Natural killer cell treated with Interleukin-12 subunit alpha and Interleukin-12 subunit beta and Interleukin-15 and Interleukin-18, amount 100 ng/mL, for 72 hours (primary cell): ENCODE results near the gene HRH3. TPM values are rescaled to one million over a fixed set of nuclear protein-coding genes. Genes with fewer than 3 reads are reported as not detected.

Experiments used
- ATAC-seq, 2 donors: fragments of 150-1000 bp; cut with Tn5 transposase in 1 of 2; sonication (Bioruptor Pico), chemical (Tn5 transposase) in 1 of 2; 2 replicates each; pipeline ENCODE4 v1.10.0; 2021
- DNase-seq: peaks from one replicate; pipeline ENCODE4 v3.0.0; 2022; ENCODE audit warnings: low spot score
- H3K27ac Mint-ChIP-seq, 2 donors: 1 replicate in 1 of 2; 2 replicates in 1 of 2; pipeline ENCODE4 v1.8.0; 2022; ENCODE audit warnings: mixed read lengths in 2 of 2, mild to moderate bottlenecking in 1 of 2, moderate library complexity in 1 of 2
- H3K27me3 Mint-ChIP-seq, 2 donors: 1 replicate in 1 of 2; 2 replicates in 1 of 2; pipeline ENCODE4 v1.8.0; 2022; ENCODE audit warnings: mixed read lengths in 2 of 2
- H3K36me3 Mint-ChIP-seq: one replicate; pipeline ENCODE4 v1.8.0; 2022; ENCODE audit warnings: mixed read lengths
- H3K4me1 Mint-ChIP-seq, 2 donors: 1 replicate in 1 of 2; 2 replicates in 1 of 2; pipeline ENCODE4 v1.8.0; 2022; ENCODE audit warnings: low read depth in 2 of 2, mixed read lengths in 2 of 2, mild to moderate bottlenecking in 1 of 2
- H3K4me3 Mint-ChIP-seq: one replicate; pipeline ENCODE4 v1.8.0; 2022; ENCODE audit warnings: mixed read lengths
- H3K9me3 Mint-ChIP-seq: 2 replicates; pipeline ENCODE4 v1.8.0; 2022; ENCODE audit warnings: mixed read lengths
- total RNA-seq, 2 donors: library from RNA; stranded (reverse); gene quantifications; one replicate each; pipeline ENCODE4 v1.2.3, GENCODE V29; 2022

HRH3 gene
- total RNA-seq, 2 donors from 2014 or later, result not detected

DNA sequence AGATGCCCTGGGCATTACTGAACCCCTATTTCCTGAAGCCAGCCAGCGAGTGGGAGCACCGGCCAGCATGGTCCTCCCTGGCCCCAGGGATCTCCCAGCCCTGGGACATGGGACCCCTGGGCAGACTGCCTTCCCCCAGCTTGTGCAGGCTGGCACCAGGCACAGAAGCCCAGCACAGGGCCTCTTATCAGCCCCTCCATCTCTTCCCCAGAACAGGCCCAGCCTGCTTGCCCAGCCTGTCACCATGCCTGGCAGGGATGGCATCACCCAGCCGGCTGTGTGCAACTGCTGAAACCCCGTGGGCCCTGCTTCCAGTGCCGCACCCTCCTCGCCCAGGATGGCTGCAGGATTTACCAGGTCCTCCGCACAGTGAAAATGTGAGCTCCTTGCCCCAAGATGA lies 12.1 kb upstream of the HRH3 start:
- H3K27me3 Mint-ChIP-seq, result peaks cover 0 to under 1% of the 10 kb centered on the region in 2 donors
- H3K36me3 Mint-ChIP-seq, result no peaks in the 10 kb centered on the region
- no peak for DNase-seq
- no peak overlapping the region for H3K4me3 Mint-ChIP-seq
- no peak for ATAC-seq
- no peak overlapping the region for H3K27ac Mint-ChIP-seq
- no peaks in the 10 kb centered on the region for H3K4me1 Mint-ChIP-seq
- no peaks in the 10 kb centered on the region for H3K9me3 Mint-ChIP-seq

DNA sequence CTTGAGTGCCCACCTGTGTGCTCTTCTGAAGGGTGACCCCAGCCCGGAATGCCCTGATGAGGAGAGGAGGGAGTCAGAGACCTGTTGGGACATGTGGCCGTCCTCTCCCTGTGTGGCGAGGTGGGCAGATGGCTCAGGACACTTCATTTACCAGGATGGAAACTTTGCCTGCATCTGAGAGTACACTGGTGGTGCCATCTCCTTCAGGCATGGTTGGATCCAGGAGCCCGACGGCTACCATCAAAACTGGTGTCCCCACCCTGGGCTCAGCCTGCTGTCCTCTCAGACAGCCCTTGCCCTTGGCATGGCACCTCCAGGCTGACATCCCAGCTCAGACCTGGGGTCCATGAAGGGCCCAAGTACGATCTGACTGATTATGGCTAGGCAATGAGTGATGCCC lies 11.2 kb upstream of the HRH3 start:
- Mint-ChIP-seq H3K4me1 (no peaks in the 10 kb centered on the region), H3K27ac (no peak overlapping the region), H3K27me3 (peaks cover 3 to 7% of the 10 kb centered on the region in 2 donors), H3K36me3 (no peaks in the 10 kb centered on the region), H3K4me3 (no peak overlapping the region), H3K9me3 (no peaks in the 10 kb centered on the region)
- ATAC-seq, result no peak
- DNase-seq, result no peak

DNA sequence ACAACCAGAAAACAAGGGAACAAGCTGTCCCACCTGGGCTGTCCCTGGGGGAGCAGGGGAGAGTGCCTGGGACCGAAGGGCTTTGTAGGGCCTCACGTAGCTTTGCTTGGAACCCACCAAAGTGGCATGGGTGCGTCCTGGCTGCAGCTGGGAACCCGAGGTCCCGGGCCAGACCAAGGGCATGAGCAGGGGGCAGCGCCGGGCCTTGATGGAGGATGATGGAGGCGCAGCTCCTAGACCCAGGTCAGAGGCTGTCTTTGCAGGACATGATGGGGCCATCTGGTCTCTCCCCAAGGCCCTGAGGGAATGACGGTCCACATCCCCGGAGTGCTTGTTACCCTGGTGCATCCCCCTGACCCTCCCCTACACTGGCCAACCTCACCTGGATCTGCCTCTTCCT lies 10.6 kb upstream of the HRH3 start:
- ATAC-seq (no peak), DNase-seq (no peak)
- H3K36me3 Mint-ChIP-seq, result no peaks in the 10 kb centered on the region
- no peaks in the 10 kb centered on the region for H3K9me3 Mint-ChIP-seq
- H3K27me3 Mint-ChIP-seq, result peaks cover 3 to 7% of the 10 kb centered on the region in 2 donors
- no peak overlapping the region for H3K4me3 Mint-ChIP-seq
- H3K4me1 Mint-ChIP-seq, result no peaks in the 10 kb centered on the region
- H3K27ac Mint-ChIP-seq, result no peak overlapping the region

DNA sequence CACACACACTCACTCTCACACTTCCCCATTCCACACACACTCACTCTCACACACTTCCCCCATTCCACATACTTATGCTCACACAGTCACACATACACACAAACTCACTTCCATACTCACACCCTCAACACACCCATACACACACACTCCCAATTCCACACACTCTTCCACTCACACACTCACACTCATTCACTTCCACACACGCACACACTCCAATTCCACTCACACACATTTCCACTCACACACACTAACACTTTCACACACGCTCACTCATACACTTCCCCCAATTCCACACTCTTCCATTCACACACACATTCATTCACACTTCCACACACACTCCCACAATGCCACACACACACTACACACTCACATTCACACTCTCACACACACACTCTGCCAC lies 10.2 kb upstream of the HRH3 start:
- H3K36me3 Mint-ChIP-seq, result no peaks in the 10 kb centered on the region
- H3K27ac Mint-ChIP-seq, result no peak overlapping the region
- no peak for DNase-seq
- ATAC-seq, result no peak
- no peak overlapping the region for H3K4me3 Mint-ChIP-seq
- peaks cover 3 to 7% of the 10 kb centered on the region in 2 donors for H3K27me3 Mint-ChIP-seq
- H3K4me1 Mint-ChIP-seq, result no peaks in the 10 kb centered on the region
- H3K9me3 Mint-ChIP-seq, result no peaks in the 10 kb centered on the region

DNA sequence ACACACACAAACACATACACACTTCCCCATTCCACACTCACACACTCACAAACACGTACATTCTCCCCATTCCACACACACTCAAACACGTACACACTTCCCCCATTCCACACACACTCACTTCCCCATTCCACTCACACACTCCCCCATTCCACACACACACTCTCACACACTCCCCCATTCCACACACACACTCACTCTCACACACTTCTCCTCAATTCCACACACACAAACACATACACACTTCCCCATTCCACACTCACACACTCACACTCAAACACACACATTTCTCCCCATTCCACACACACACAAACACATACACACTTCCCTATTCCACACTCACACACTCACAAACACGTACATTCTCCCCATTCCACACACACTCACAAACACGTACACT lies 9.6 kb upstream of the HRH3 start:
- ATAC-seq (no peak), DNase-seq (no peak)
- no peaks in the 10 kb centered on the region for H3K36me3 Mint-ChIP-seq
- no peak overlapping the region for H3K4me3 Mint-ChIP-seq
- no peak overlapping the region for H3K27ac Mint-ChIP-seq
- H3K4me1 Mint-ChIP-seq, result no peaks in the 10 kb centered on the region
- H3K27me3 Mint-ChIP-seq, result peaks cover 5 to 13% of the 10 kb centered on the region in 2 donors
- H3K9me3 Mint-ChIP-seq, result no peaks in the 10 kb centered on the region

DNA sequence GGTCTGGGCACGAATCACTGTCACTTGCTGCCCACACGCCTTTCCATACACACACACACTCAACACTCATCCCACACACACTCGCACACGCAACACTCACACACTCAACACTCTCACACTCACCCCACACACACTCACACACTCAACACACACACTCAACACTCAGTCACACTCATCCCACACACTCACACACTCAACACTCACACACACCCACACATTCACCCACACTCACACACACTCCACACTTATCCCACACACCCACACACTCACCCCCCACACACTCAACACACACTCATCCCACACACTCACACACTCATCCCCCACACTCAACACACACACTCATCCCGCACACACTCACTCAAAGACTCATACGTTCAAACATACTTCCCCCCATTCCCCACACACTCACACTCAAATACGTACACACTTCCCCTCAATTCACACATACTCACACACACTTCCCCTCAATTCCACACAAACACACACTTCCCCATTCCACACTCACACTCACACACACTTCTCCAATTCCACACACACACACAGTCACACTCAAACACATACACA lies 9.0 kb upstream of the HRH3 start:
- no peak overlapping the region for H3K4me3 Mint-ChIP-seq
- peaks cover 10 to 17% of the 10 kb centered on the region in 2 donors for H3K27me3 Mint-ChIP-seq
- no peak overlapping the region for H3K27ac Mint-ChIP-seq
- no peaks in the 10 kb centered on the region for H3K9me3 Mint-ChIP-seq
- H3K36me3 Mint-ChIP-seq, result no peaks in the 10 kb centered on the region
- ATAC-seq, result no peak
- no peaks in the 10 kb centered on the region for H3K4me1 Mint-ChIP-seq
- no peak for DNase-seq

DNA sequence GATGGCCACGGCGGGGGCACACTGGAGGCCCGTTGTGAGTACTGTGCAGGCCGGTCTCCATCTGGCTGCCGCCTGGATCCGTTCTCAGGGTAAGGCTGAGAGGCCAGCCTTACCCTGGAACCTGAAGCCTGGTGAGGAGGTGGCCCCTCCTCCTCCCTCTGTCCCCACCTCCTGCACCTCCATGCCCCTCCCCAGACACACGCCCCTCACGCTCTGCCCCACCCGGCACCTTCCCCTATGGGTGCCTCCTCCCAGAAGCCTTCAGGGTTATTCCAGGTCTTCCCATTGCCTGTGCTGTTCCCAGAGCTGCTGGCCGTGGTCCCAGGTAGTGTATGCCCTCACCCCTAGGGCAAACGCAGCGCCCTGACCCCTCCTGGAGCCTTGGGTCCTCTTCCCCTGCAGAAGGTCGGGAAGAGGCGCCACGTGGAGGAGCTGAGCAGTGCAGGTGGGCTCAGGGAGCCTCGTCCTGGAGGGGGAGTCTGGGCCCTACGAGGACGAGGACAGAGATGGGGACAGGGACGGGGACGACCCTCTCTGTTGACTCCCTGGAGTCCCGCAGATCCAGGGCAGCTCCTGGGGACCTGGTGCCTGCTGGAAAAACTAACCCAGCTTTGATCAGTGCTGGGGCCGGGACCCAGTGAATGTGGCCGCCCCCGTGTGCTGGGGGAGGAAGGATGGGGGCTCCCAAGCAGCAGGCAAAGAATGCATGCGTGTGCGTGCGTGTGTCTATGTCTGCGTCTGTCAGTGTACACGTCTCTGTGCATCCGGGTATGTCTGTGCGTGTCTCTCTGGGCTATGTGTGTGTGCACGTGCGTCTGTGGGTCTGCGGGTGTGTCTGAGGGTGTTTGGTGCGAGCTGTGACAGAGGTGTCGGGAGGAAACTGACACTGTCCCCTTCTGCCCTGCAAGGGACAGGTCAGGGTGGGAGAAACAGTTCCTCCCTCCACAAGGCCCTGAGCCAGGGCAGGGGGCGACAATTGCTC lies 8.2 kb upstream of the HRH3 start:
- ATAC-seq, result no peak
- no peak overlapping the region for H3K4me3 Mint-ChIP-seq
- no peak overlapping the region for H3K27ac Mint-ChIP-seq
- DNase-seq, result no peak
- H3K27me3 Mint-ChIP-seq, result peaks cover 10 to 17% of the 10 kb centered on the region in 2 donors
- no peaks in the 10 kb centered on the region for H3K4me1 Mint-ChIP-seq
- no peaks in the 10 kb centered on the region for H3K36me3 Mint-ChIP-seq
- no peaks in the 10 kb centered on the region for H3K9me3 Mint-ChIP-seq

DNA sequence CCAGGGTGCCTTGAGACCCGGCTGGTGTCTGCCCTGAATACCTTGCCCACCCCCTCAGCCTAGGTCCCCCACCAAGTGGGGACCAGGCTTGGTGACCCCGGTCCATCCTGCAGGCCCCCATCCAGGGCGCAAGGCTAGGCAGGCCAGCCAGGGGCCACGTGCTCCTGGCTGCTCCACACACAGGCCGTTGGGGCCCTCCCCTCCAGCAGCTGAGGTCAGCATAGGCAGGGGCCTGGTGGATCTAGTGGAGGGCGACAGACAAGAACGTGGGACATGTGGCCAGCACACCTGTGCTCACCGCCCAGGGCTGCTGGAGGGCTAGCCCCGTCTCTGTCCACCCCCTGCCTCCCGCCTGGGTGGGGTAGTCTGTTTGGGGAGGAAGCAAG lies 7.5 kb upstream of the HRH3 start:
- H3K4me3 Mint-ChIP-seq, result no peak overlapping the region
- no peak for ATAC-seq
- no peaks in the 10 kb centered on the region for H3K4me1 Mint-ChIP-seq
- DNase-seq, result no peak
- H3K36me3 Mint-ChIP-seq, result no peaks in the 10 kb centered on the region
- no peak overlapping the region for H3K27ac Mint-ChIP-seq
- no peaks in the 10 kb centered on the region for H3K9me3 Mint-ChIP-seq
- peaks cover 13 to 17% of the 10 kb centered on the region in 2 donors for H3K27me3 Mint-ChIP-seq

DNA sequence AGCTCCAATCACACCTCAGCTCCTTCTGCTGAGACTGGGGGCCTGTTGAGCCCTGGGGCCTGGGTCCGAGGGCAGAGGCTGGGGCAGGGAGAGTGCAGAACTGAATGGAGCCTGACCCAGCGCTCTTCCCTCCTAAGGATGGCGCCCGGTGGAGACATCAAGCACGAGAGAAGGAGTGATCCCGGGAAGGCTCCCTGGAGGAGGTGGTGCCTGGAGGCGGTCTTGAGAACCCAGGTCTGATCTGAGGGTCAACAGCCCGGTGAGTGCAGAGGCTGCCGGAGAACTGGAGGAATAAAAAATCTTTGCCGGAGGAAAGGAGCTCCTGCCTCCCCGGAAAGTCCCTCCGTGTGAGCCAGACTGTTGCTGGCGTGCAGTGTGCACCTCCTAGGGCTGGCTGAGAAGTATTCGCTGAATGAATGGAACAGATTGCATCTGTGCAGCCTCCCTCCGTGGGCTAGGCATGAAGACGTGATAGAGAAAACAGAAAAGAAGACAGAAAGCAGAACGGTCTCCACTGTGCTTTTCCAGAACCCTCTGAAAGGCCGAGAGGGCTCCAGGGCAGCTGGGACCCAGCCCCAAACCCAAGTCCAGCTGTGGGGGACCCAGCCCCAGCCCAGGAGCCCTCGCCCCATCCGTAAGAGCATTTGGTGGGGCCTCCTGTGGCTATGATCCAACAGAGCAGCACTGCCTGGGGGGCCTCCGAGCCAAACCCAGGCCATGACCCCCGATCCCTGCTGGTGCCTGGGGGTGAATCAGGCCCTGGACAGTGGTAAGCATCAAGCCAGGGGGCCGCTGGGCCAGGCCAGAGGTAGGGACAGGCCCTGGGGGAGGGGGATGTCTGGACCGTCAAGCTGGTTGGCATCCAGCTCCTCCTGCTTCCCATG lies 6.9 kb upstream of the HRH3 start:
- Mint-ChIP-seq H3K36me3 (no peaks in the 10 kb centered on the region), H3K9me3 (no peaks in the 10 kb centered on the region), H3K4me3 (no peak overlapping the region), H3K27me3 (peaks cover 13 to 17% of the 10 kb centered on the region in 2 donors), H3K27ac (no peak overlapping the region), H3K4me1 (no peaks in the 10 kb centered on the region)
- peak in 1 of 2 donors; percentile 13 for ATAC-seq
- no peak for DNase-seq

DNA sequence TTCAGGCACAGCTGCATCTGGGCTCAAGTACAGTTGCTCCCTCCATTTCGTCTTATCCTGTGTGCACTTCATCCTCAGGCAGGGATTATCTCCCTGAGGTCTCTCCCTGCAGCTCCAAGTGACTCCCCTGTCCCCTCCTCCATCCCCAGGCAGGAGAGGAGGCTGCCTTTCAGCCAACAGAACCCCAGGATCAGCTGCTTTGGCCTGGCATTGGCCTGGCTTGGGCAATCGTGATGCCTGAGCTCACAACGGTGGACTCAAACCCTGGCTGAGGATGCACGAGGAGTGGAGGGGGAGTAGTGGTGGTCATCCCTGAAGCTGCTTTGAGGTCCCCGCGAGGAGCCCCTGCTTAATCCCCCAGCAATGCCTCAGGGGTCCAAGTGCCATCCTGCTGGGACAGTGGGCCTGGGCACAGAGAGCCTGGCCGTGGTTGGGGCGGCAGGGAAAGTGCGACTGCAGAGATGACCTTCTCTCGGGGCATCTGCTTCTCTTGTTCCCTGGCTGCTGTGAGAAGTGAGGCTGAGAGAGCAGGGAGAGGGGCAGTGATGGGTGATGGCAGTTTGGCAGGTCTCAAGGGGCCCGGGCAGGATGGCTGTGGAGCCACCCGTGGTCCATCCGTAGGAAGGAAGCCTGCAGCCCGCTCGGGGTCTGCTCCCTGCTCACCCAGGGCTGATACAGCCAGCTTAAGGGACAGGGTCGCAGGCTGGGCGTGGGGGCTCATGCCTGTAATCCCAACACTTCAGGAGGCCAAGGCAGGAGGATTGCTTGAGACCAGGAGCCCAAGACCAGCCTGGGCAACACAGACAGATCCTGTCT lies 6.0 kb upstream of the HRH3 start:
- Mint-ChIP-seq H3K36me3 (no peaks in the 10 kb centered on the region), H3K27me3 (peaks cover 17 to 23% of the 10 kb centered on the region in 2 donors), H3K4me3 (no peak overlapping the region), H3K27ac (no peak overlapping the region), H3K4me1 (peaks cover 0 to 1% of the 10 kb centered on the region in 2 donors), H3K9me3 (no peaks in the 10 kb centered on the region)
- DNase-seq, result no peak
- ATAC-seq, result no peak

DNA sequence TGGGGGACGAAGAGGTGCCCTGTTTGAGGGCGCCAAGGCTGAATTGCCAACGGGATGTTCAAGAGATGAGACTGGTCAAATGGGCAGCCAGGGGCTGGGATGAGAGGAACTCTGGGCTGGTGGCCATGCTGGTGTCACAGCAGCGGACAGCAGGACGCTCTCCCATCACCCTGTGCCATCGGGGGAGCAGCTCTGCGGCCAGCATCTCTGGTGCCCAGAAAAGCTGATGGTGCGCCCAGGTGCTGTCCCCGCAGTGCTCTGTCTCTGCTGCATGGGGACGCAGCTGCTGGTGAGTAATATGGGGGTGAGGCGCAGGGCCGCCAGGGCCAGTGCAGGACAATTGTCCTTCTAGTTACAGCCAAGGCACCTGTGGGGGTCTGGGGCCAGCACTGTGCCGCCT lies 4.9 kb upstream of the HRH3 start:
- ATAC-seq (no peak), DNase-seq (no peak)
- Mint-ChIP-seq H3K36me3 (no peaks in the 10 kb centered on the region), H3K4me1 (peaks cover 0 to 3% of the 10 kb centered on the region in 2 donors), H3K4me3 (no peak overlapping the region), H3K9me3 (no peaks in the 10 kb centered on the region), H3K27me3 (peaks cover 18 to 26% of the 10 kb centered on the region in 2 donors), H3K27ac (no peak overlapping the region)

DNA sequence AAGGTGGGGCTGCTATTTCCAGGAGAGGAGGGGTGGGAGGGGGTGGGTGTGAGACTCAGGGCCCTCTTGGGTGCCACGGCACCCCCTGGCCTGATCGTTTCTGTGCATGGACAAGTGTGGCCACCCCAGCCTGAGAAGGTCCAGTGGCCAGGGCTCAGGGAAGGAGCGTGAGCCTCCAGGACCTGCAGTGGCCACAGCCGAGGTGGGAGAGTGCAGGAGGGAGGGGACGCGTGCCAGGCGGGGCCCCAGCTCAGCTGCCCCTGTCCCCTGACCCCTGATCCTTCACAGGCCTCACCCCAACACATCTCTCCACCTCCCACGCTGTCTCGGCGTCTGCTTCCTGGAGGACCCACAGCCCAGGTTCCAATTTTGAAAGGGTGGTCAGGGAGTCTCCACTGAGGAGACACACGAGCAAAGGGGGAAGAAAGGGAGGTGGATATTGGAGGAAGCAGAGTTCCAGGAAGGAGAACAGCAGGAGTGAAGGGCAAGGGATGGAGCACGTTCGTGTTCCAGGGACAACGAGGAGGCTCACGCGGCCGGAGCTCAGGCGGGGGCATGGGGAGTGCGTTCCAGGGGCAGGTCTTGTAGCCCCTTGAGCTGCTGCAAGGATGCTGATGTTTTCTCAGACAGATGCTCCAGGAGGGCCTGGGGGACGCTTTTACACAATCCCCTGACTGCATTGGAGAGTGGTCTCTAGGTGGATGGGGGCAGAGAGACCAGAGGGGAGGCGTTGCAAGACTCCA lies 4.2 kb upstream of the HRH3 start:
- Mint-ChIP-seq H3K27ac (no peak overlapping the region), H3K4me1 (peaks cover 0 to 3% of the 10 kb centered on the region in 2 donors), H3K36me3 (no peaks in the 10 kb centered on the region), H3K27me3 (peaks cover 18 to 26% of the 10 kb centered on the region in 2 donors), H3K4me3 (no peak overlapping the region), H3K9me3 (no peaks in the 10 kb centered on the region)
- no peak for DNase-seq
- no peak for ATAC-seq
